ENCODE measurements around the gene PBX2. TPM values are rescaled to one million over a fixed set of nuclear protein-coding genes. Genes with fewer than 3 reads are reported as not detected.

Gene PBX2
- total and polyA plus RNA-seq, 11 donors = 25.3 to 60.4 (median 39.7) TPM

GRCh38 chr6:32167154-32167760 is 22.7 kb downstream of the PBX2 start:
- TF ChIP-seq POLR2A (IDR thresholded peaks at IDR 0.05) = no peak
- TF ChIP-seq, protein P1, sequence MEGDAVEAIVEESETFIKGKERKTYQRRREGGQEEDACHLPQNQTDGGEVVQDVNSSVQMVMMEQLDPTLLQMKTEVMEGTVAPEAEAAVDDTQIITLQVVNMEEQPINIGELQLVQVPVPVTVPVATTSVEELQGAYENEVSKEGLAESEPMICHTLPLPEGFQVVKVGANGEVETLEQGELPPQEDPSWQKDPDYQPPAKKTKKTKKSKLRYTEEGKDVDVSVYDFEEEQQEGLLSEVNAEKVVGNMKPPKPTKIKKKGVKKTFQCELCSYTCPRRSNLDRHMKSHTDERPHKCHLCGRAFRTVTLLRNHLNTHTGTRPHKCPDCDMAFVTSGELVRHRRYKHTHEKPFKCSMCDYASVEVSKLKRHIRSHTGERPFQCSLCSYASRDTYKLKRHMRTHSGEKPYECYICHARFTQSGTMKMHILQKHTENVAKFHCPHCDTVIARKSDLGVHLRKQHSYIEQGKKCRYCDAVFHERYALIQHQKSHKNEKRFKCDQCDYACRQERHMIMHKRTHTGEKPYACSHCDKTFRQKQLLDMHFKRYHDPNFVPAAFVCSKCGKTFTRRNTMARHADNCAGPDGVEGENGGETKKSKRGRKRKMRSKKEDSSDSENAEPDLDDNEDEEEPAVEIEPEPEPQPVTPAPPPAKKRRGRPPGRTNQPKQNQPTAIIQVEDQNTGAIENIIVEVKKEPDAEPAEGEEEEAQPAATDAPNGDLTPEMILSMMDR (IDR thresholded peaks at IDR 0.05) = no peak
- ATAC-seq (no peak), DNase-seq (no peak)
- Histone ChIP-seq H3K4me3 (no peak overlapping the region), H3K9me3 (no peaks in the 10 kb centered on the region), H3K36me3 (peaks cover 0 to 79% (median 60%) of the 10 kb centered on the region in 9 donors), H3K4me1 (no peaks in the 10 kb centered on the region), H3K27me3 (no peaks in the 10 kb centered on the region), H3K27ac (peak overlapping the region in 2 of 12 donors; percentile 8 to 38)
- intact Hi-C loops (cut with DNase I) = loop anchor here in 1 of 10 donors (5.0 kb wide), 1 partner anchor 45 kb away; no protein-coding TSS in a partner anchor
- 81 to 86% (median 83%) methylated on average over 29 to 32 of the region's 32 CpGs for WGBS, 4 donors

DNA sequence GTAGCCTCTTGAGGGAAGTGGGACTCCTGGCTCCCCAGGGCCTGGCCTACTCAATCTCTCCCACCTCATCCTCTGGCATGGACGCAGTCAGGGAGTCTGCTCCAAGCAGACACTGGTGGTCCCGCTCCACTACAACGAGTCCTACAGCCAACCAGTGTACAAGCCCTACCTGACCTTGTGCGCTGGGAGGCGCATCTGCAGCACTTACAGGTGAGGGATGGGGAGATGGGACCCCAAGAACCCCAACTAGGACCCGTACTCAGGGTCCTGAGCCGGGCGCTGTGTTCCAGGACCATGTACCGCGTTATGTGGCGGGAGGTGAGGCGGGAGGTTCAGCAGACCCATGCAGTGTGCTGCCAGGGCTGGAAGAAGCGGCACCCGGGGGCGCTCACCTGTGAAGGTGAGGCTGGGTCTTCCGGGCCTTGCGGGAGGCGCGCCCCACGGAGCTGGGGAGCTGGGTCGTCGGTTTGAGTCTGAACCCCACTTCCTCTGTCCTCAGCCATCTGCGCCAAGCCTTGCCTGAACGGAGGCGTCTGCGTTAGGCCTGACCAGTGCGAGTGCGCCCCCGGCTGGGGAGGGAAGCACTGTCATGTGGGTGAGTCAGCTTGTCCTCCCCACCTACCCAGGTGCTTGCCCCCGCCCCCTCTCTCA is 23.5 kb downstream of the PBX2 start:
- Histone ChIP-seq H3K9me3 (no peaks in the 10 kb centered on the region), H3K4me1 (no peaks in the 10 kb centered on the region), H3K4me3 (no peak overlapping the region), H3K27ac (peak overlapping the region in 1 of 12 donors; percentile 15), H3K36me3 (peaks cover 0 to 86% (median 67%) of the 10 kb centered on the region in 9 donors), H3K27me3 (no peaks in the 10 kb centered on the region)
- ATAC-seq (no peak), DNase-seq (peak in 1 of 5 donors; percentile 65)
- 77 to 90% (median 82%) methylated on average over 30 of the region's 30 CpGs for WGBS, 4 donors
- intact Hi-C loops (cut with DNase I) = loop anchor here in 1 of 10 donors (5.0 kb wide), 1 partner anchor 44 kb away; no protein-coding TSS in a partner anchor
- TF ChIP-seq, protein P1 (IDR thresholded peaks at IDR 0.05) = no peak
- TF ChIP-seq POLR2A (IDR thresholded peaks at IDR 0.05) = no peak

DNA sequence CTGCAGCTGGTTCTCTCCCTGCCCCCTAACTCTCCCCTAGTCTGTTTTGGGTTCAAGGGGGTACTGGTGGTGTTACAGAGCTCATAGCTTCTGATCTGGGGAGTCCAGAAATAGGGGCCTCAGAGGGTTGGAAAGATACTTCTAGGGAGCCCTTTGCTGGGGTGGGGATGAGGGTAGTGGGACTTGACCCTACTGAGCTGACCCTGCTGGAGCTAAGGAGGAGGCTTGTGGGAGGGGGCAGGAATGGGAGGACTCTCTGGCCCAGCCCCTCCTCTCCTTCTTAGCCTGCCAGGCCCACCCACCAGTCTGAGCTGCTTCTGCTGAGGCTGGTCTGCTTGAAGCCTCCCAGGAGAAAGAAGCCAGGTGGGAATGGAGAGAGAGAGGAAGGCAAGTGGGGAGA is 25.7 kb downstream of the PBX2 start, which contains the start of gene EGFL8:
Gene EGFL8 (plus strand): TSS at position 301 of the 400 bp plus-strand sequence. CDS start 1,571 bp downstream, outside the sequence.
- no peaks in the 10 kb centered on the region for H3K9me3 ChIP-seq
- H3K27ac ChIP-seq = peak within 1 kb of the TSS in 11 of 12 donors; percentile 12 to 81 (median 60)
- H3K36me3 ChIP-seq = peaks cover 0 to 83% (median 55%) of the 10 kb centered on the region in 9 donors
- no peak for ATAC-seq
- TF ChIP-seq, protein P1 (IDR thresholded peaks at IDR 0.05) = no peak
- TF ChIP-seq POLR2A (IDR thresholded peaks at IDR 0.05) = no peak
- DNase-seq = no peak
- no peaks in the 10 kb centered on the region for H3K4me1 ChIP-seq
- no peak within 1 kb of the TSS for H3K4me3 ChIP-seq
- intact Hi-C loops (cut with DNase I) = no loop called here
- H3K27me3 ChIP-seq = no peaks in the 10 kb centered on the region

DNA sequence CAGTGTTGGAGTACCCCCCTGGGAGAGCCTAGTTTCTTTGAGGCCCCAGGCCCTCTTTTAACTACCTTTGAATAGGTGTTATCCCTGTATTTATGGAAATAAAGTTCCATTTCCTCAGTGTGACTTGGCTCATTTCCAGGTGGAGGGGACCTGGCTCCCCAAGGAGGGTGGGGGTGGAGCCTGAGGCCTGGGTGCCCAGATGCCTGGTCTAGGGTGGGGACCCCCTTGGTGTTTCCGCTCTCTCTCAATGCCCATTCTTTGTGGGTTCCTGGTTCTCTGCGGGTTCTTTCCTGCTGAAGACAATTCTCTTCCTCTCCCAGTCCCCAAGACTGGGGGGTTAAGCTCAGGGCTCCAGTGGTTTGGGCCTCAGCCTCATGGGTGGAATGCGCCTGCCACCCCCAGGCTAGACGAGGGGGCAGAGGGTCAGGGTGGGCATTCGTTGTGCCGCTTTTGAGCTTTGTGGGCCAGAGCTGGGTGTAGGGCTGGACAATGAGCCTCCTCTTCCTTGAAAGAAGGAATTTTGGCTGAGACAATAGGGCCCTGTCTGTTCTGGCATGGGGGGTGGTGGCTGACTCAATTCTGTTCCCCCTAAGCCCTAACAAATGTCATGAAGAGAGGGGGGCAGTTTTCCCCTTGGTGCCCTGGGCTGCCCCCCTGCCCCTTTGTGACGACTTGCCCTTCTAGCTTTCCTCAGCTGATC is 26.3 kb downstream of the PBX2 start:
- no peaks in the 10 kb centered on the region for H3K9me3 ChIP-seq
- H3K4me3 ChIP-seq = no peak overlapping the region
- H3K27me3 ChIP-seq = no peaks in the 10 kb centered on the region
- ATAC-seq (peak in 3 of 4 donors; percentile 29 to 59 (median 40)), DNase-seq (no peak)
- TF ChIP-seq POLR2A (IDR thresholded peaks at IDR 0.05) = no peak
- TF ChIP-seq, protein P1 (IDR thresholded peaks at IDR 0.05) = peak in 1 of 12 donors; percentile 8
- H3K27ac ChIP-seq = peak overlapping the region in 11 of 12 donors; percentile 12 to 81 (median 60)
- H3K36me3 ChIP-seq = peaks cover 0 to 85% (median 53%) of the 10 kb centered on the region in 9 donors
- WGBS, 4 donors = 84 to 93% (median 87%) methylated on average over 7 of the region's 7 CpGs
- intact Hi-C loops (cut with DNase I) = no loop called here
- no peaks in the 10 kb centered on the region for H3K4me1 ChIP-seq

Data from heart left ventricle (tissue), 16 donors.